HT1080 (cell line): Measurements from ENCODE around the gene SHROOM3. TPM values are rescaled to one million over a fixed set of nuclear protein-coding genes. Genes with fewer than 3 reads are reported as not detected.
"Not testable (repeated sequence)": the region's sequence is repeated elsewhere in the genome, so short reads cannot be mapped to it uniquely, and the experiment has no call there.

ENCODE experiments used
- DNase-seq: peaks from one replicate; pipeline ENCODE4 v3.0.0-alpha.2; 2015; ENCODE audit warnings: low read depth
- total RNA-seq: library from RNA; depleted of rRNA; stranded (reverse); fragments of >200 nt; shearing (Covaris generic); gene quantifications from 2 replicates; pipeline ENCODE4 v1.2.3, GENCODE V29; 2014

The SHROOM3 gene
- total RNA-seq, 1 experiment from 2014 or later = 11.8 TPM

DNA sequence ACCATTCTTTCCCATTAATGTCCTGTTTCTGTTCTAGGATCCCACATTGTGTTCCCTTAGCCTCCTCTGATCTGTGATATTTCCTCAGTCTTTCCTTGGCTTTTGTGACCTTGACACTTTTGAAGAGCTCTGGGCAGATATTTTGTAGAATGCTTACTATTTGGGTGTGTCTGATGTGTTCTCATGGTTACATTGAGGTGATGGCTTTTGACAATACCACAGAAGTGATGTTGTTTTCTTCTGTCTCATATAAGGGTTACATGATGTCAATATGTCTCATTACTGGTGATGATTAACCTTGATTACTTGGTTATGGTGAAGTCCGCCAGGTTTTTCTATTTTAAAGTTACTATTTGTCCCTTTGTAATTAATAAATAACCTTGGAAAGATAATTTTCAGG, 279.2 kb downstream of the SHROOM3 start:
- DNase-seq = no peak

DNA sequence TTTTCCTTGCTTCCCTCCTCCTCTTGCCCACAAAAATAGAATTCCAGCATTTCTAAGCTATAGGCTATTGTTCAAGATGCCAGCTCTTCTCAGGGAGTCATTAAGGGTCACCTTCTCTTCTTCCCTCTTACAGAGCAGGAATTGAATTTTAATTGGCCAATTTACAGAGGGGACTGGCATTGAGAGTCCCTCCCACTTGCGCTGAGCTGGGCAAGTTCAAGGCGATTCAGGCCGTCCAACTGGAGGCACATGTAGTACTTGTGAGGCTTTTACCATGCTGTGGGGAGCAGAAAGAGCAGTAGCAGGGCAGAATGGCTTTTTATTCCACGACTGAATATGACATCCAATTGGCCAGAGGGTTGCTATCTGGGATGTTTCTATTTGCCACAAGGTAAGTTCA, 281.0 kb downstream of the SHROOM3 start:
- no peak for DNase-seq

DNA sequence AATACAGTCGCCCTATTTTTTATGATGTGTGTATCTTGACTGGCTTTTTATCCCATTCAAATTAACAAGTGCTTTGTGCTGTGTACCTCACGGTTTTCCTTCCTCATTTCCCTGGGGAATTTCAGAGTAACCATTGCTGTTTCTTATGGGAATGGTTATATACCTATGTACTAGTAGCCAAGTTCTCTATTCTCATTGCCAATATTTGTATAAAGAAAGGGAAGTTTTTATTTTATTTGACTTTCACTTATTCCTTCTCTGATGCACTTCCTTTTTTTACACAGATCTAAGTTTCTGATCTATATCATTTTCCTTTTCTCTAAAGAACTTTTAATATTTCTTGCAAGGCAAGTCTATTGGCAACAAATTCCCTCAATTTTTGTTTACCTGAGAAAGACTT, 281.6 kb downstream of the SHROOM3 start:
- no peak for DNase-seq

DNA sequence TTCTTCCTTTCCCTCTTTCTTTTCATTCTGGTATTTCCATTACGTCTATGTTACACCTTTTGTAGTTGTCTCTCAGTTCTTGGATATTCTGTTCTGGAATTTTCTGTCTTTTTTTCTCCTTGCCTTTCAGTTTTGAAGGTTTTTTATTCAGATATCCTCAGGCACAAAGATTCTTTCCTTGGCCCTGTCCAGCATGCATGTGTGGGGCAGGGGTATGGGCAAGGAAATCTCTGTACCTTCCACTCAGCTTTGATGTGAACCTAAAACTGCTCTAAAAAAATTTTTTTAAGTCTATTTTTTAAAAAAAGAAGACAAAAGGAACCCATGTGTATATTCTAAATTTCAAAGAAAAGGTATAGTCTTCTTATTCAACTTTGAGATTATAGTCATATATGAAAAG, 282.4 kb downstream of the SHROOM3 start:
- DNase-seq = no peak

DNA sequence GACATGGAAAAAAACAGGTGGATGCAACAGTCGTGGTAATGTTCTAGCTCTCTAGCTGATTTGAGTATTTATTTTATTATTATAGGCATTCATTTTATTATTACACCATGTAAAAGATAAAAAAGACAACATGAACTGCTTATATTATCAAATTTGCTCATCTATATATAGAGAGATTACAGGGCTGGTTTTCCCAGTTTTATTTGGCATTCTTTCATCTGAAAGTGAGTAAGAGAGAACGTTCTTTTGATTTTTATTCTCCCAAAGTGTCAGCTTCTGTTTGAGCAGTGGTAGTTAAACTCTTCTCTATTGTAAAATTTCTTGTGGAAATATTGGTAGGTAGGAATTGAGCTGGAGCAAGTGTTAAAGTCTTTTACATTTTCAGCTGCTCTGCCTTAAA, 283.0 kb downstream of the SHROOM3 start:
- DNase-seq = no peak

DNA sequence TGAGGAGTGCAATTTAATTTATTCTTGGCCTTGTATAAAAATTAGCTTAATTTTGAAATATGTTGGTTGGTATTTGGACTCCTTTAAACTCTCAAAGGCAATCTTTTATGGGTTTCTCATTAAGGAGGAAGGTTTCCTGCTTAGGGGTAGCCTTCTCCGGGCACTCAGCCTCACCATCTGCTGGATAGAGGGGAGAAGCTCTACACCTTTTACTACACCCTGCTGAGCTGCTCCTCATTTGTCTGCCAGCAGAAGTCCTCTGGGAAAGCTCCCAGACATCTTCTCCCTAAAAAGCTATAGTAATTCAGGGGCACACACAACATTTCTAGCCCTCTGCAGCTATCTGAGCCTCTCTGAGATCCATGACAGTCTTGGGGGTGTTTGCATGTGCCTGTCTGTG, 283.8 kb downstream of the SHROOM3 start:
- no peak for DNase-seq

DNA sequence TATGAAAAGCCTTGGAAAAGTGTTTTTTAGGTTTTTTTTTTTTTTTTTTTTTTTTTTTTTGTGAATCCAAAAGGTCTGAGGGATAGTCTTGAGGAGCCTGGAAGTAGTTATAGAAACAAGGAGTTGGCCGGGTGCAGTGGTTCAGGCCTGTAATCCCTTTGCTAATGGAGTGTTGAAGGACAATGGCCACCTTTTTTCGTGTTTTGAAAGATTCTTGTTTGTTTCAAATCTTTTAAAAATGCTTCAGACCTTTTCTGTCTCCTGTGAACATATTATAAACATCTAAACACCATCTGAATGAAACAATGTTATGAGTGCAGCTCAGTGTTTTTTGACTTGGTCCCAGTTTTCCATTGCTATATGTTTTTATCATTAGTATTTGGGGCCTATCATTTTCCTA, 285.1 kb downstream of the SHROOM3 start:
- DNase-seq = no peak

DNA sequence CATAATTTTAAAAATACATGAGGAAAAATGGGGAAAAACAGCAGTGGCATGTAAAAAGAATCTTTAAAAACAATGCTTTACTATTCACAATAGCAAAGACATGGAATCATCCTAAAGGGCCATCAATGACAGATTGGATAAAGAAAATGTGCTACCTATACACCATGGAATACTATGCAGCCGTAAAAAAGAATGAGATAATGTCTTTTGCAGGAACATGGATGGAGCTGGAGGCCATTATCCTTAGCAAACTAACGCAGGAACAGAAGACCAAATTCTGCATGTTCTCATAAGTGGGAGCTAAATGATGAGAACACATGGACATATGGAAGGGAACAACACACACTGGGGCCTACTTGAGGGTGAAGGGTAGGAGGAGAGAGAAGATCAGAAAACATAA, 287.1 kb downstream of the SHROOM3 start:
- not testable (repeated sequence) for DNase-seq

DNA sequence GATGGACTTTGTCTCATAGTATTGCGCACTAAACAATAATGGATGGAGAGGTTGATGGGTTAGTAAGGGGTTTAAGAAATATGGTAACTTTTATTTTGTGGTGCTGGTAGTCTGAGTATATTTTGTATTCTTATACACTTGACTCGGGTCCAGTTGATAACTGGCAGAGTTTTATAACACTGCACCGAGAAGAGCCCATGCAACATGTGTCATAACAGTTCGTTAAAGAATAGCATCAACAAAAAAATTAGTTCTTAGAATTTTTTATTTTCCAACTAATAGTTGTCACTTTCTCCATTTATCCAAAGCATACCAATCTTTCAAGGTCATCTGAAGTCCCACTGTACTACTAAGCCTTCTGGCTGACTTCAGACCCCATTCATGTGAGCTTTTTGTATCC, 287.8 kb downstream of the SHROOM3 start:
- no peak for DNase-seq

DNA sequence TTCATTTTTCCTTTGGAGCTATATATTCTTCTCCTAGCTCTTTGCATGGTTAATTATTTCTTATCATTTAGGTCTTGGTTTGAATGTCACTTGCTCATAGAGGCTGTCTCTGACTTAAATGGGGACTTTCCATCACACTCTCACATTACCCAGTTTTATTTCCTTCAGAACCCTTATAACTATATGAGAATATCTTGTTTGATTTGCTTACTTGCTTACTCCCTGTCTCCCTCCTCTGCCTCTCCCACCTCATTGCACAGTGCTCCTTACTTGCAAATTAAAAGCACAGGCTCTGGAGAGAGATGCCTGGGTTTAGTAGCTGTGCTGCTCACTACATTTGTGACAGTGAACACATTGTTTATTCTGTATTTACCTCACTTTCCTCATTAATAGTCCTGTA, 288.3 kb downstream of the SHROOM3 start:
- DNase-seq = peak; percentile 10

DNA sequence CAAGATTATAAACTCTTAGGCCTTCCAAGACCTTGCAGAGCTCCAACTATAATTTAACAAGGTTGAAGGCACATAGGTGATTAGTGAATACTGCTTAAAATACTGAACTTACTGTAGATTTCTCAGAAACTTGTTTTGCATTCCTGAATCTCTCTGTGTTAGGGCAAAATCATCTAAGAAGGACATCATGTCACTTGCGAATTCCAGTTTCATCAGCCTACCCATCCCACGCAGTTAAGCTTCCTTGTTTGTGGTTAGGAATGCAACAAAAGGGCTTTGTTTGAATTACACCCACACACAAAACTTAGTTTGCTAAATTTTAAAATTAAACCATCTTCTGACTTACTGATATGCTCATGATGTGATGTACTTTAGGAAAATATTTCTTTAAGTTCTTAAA, 288.9 kb downstream of the SHROOM3 start:
- peak; percentile 73 for DNase-seq

DNA sequence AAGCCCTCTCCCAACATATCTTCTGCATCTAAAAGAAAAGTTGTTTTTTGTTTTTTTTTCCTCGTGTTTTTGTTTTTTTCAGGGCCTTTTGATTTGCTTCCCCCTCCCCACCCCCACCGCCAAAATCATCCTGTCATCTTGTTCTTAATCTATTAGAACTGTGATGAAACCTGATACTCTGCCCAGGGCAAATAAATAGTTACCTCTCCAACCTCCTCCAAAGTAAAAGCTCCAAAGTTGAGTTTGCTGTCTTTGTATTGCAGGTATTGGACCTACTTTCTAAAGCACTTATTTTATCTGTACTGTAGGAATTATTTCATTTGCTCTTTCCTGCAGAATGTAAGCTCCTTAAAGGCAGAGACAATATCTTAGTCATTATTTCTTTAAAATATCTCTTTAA, 290.0 kb downstream of the SHROOM3 start:
- DNase-seq = no peak

DNA sequence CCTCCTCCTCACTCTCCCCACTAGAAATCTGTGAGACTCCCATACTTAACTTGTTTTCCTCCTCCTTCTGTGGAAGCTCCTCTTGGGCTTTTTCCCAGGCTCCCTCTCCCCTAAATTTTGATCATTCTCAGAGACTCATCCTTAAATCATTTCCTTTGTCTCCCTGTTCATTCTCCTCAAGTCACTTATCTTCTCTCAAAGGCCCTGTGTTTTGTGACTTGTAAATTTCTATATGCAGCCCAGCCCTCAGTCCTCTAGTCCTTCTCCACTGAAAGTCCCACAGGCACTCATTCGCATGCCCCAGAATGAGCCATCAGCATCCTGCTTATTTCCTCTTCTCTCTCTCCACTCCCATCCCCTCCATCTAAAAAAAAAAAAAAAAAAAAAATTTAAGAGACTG, 291.1 kb downstream of the SHROOM3 start:
- DNase-seq = peak; percentile 74

DNA sequence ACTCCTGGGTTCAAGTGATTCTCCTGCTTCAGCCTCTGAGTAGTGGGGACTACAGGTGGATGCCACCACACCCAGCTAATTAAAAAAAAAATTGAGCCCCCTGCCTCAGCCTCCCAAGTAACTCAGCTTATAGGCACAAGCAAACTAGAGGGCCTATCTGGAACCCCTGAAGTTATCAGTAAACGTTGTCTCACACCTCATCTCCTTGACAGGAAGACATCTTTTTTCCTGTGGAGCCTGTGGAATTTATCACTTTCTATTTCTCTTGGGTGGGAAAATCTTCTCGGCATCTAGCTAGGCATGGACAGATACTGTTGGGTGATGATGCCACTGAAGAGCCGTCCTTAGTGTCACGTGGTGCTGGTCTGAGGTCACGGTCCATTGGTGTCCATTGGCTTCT, 291.6 kb downstream of the SHROOM3 start:
- no peak for DNase-seq

DNA sequence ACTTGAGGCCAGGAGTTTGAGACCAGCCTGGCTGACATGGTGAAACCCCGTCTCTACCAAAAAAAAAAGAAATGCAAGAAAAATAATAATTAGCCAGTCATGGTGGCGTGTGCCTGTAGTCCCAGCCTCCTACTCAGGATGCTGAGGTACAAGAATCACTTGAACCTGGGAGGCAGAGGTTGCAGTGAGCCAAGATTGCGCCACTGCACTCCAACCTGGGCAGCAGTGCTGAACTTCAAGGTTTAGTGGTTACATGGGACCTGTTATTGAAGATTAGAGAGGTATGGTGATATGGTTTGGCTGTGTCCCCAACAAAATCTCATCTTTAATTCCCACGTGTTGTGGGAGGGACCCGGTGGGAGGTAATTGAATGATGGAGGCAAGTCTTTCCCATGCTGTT, 292.9 kb downstream of the SHROOM3 start:
- DNase-seq = not testable (repeated sequence)

DNA sequence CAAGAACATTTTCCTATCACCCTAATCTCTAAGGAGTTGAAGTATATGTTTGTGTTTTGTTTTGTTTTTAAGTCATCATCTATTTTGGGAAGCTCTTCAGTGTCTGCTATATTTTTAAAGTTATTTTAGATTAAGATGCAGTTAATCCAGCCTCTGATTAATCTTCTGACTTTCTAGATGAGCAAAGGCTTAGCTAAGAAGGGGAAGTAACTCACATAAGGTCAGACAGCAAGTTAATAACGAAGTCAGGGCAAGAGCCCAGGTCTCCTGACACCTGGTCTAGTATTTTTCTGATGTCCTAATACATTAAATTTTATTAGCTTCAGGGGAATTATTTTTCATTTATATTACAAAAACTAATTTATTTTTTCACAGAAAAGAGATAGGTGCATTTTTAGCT, 294.4 kb downstream of the SHROOM3 start:
- DNase-seq = no peak

DNA sequence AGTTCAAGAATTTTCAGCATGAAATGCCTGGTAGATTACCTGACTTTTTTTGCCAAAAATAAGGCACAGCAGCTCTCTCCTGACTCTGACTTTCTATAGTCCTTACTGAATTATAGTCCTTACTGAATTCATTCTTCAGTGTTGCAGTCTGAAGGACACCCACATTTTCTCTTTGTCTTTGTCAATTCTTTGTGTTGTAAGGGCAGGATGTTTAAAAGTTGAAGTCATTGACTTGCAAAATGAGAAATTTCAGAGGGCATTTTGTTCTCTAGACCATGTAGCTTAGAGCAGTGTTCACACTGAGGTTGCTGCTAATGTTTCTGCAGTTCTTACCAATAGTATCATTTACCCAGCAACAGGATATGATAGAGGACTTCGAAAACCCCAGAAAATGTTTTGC, 295.0 kb downstream of the SHROOM3 start:
- DNase-seq = no peak

DNA sequence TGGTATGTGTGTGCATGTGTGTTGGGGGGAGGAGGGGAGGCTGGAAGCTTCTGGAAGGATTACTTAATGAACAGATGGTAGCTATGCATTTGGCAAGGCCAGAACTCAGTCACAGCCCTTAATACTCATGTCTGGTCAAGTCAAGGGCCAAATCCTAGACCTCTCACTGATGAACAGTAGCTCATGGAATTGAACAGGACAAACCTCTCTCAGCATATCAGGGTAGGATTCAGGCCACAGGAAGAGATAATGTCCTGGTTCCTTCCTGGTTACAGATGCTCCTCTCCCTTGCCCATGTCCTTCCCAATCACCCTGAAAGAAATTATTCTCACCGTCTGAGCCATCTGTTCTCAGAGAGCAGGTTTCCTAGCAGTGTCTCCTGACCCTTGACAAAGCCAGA, 297.2 kb downstream of the SHROOM3 start:
- no peak for DNase-seq

DNA sequence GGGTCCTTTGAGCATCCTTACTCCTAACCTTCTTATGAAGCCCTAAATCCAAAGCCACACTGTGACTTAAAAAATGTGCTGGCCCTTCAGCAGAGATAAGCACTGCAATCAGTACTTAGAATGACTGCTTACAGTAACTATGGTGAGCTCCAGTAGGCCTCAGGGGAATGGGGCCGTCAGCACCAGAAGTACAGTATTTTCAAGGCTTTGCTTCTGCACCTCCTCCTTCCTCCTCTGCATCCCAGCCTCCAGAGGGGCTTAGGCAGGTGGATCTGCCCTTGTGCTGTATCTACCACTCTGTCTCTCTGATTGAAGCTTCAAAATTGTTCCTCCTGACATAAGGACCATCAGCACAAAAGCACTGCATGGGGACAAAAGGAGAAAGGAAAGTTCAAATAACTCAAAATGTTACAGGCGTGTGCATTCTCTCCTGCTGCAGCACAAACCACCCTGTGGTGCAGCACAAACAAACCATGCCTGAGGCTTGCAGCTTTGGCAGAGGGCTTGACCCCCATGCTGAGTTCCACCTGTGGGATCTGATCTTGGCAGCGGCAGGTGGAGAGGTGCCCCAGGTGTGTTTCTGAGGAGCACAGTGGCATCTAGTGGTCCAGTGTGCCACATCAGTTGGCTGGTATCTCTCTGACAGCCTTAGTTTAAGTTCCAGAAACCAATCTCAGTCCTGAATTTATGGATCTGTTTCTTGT, 298.2 kb downstream of the SHROOM3 start:
- DNase-seq = no peak

DNA sequence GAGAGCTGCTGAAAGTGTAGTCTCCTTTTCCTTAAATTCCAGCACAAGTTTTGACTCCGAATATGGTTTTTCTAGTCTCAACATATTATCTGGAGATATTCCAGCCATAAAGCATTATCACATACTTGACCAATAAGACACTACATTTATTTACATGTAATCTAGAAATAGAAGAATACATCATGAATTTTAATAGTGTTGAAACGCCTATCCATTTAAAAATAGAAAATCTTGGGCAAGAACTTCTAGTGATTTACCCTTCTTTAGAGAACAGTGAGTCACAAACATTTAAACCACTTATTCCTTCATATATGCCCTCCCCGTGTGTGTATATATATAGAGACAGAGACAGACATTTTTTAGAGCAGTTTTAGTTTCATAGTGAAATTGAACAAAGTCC, 301.4 kb downstream of the SHROOM3 start:
- DNase-seq = no peak

DNA sequence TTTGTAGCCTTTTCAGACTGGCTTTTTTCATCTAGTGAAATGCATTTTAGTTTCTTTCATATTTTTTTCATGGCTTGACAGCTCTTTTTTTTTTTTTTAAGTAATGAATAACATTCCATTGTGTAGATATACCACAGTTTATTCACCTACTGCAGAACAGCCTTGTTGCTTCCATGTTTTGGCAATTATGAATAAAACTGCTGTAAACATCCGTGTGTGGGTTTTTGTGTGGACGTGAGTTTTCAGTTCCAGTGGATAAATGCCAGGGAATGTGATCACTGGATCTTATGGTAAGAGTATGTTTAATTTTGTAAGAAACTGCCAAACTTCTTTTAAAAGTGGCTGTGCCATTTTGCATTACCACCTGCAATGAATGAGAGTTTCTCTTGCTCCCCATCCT, 302.2 kb downstream of the SHROOM3 start:
- DNase-seq = no peak

DNA sequence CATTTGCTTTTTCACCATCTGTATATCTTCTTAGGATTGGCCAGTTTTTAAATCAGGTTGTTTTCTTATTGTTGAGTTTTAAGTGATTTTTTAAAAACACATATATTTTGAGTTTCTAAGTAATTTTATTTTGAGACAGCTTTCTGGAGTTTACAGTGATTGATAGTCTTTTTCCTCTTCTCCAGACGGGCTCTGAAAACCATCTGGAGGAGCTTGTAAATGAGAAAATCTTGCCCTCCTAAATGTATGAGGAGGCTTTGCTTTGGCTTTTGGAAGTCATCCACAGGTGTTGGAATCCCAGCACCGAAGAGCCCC, 302.7 kb downstream of the SHROOM3 start:
- no peak for DNase-seq

DNA sequence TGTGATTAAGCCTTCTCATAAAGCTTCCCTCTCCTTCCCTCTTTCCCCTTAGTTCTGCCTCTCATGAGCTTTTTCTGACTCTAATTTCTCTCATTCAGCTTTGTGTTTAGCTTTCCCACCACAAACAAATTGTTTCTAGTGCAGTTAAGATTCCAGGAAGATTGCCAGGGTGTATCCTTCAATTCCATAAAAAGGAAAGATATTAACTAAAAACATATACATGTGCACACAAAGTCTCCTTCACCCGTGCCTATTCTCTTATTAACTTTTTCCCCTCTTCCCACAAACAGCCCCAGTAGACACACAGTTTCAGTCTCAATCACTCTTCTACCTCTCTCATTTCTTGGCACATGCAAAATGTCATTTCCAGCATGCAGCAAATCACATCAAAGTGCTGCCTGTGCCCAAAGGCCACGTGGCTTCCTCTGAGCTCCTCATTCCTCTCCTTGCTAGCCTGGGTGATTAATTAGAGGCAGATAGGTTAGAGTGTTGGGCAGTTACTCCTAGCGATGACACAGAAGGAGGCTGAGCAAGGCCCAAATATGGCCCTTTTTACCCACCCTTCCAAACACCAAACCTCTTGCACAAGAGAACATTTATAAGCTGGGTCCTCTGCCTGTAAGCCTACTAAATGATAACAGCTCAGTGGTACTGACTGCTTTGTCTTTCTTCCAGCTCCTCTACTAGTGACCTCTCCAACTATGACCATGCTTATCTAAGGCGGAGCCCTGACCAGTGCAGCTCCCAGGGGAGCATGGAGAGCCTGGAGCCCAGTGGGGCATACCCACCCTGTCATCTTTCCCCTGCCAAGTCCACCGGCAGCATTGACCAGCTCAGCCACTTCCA, 303.3 kb downstream of the SHROOM3 start:
- DNase-seq = peak; percentile 36
